Progenitor cell of endocrine pancreas (in vitro differentiated cells): ENCODE data around the gene HTR3A. TPM values are rescaled to one million over a fixed set of nuclear protein-coding genes. Genes with fewer than 3 reads are reported as not detected.

ENCODE experiments used
- DNase-seq: peaks from one replicate; pipeline ENCODE4 v3.0.0; 2021; ENCODE audit warnings: low spot score; ENCODE audit not compliant: unreplicated experiment
- H3K27ac Mint-ChIP-seq: 2 replicates; pipeline ENCODE4 v1.8.0; 2021; ENCODE audit warnings: mild to moderate bottlenecking, moderate library complexity, mixed read lengths
- H3K27me3 Mint-ChIP-seq: 2 replicates; pipeline ENCODE4 v1.8.0; 2021; ENCODE audit warnings: mixed read lengths
- H3K36me3 Mint-ChIP-seq: 2 replicates; pipeline ENCODE4 v1.8.0; 2022; ENCODE audit warnings: mixed read lengths; ENCODE audit not compliant: insufficient read depth
- H3K4me1 Mint-ChIP-seq: 2 replicates; pipeline ENCODE4 v1.8.0; 2021; ENCODE audit warnings: low read depth, mixed read lengths
- H3K4me3 Mint-ChIP-seq: 2 replicates; pipeline ENCODE4 v1.8.0; 2021; ENCODE audit warnings: low read depth, mild to moderate bottlenecking, moderate library complexity, mixed read lengths
- H3K9me3 Mint-ChIP-seq: 2 replicates; pipeline ENCODE4 v1.8.0; 2021; ENCODE audit warnings: low read depth, mixed read lengths
- CTCF ChIP-seq: fragments of 200-600 bp; sonication (generic); IDR thresholded peaks from one replicate; pipeline ENCODE4 v1.5.0; 2021; ENCODE audit warnings: antibody characterized with exemption, mild to moderate bottlenecking; ENCODE audit not compliant: unreplicated experiment
- total RNA-seq: library from RNA; stranded (reverse); gene quantifications from 2 replicates; pipeline ENCODE4 v1.2.1, GENCODE V29; 2021

HTR3A gene
- total RNA-seq, 1 donor from 2014 or later, result not detected

GRCh38 chr11:114017723-114018122, 42.8 kb downstream of the HTR3A start:
- no peak for DNase-seq
- H3K27me3 Mint-ChIP-seq, result peaks cover 9% of the 10 kb centered on the region
- H3K9me3 Mint-ChIP-seq, result no peaks in the 10 kb centered on the region
- TF ChIP-seq CTCF, result no peak
- no peak overlapping the region for H3K4me3 Mint-ChIP-seq
- H3K36me3 Mint-ChIP-seq, result no peaks in the 10 kb centered on the region
- H3K4me1 Mint-ChIP-seq, result no peaks in the 10 kb centered on the region
- no peak overlapping the region for H3K27ac Mint-ChIP-seq

GRCh38 chr11:114019046-114019445, 44.1 kb downstream of the HTR3A start:
- Mint-ChIP-seq H3K27me3 (peaks cover 8% of the 10 kb centered on the region), H3K9me3 (no peaks in the 10 kb centered on the region), H3K4me3 (no peak overlapping the region), H3K36me3 (no peaks in the 10 kb centered on the region), H3K27ac (no peak overlapping the region), H3K4me1 (no peaks in the 10 kb centered on the region)
- TF ChIP-seq CTCF, result no peak
- no peak for DNase-seq

- H3K9me3 Mint-ChIP-seq, result no peaks in the 10 kb centered on the region
- no peak overlapping the region for H3K4me3 Mint-ChIP-seq
- H3K27ac Mint-ChIP-seq, result no peak overlapping the region
- no peaks in the 10 kb centered on the region for H3K4me1 Mint-ChIP-seq
- TF ChIP-seq CTCF, result no peak
- H3K27me3 Mint-ChIP-seq, result peaks cover 8% of the 10 kb centered on the region
- no peak for DNase-seq
- no peaks in the 10 kb centered on the region for H3K36me3 Mint-ChIP-seq
These were observed 44.7 kb downstream of the HTR3A start for GRCh38 chr11:114019574-114019973.

- no peaks in the 10 kb centered on the region for H3K9me3 Mint-ChIP-seq
- H3K36me3 Mint-ChIP-seq, result no peaks in the 10 kb centered on the region
- no peaks in the 10 kb centered on the region for H3K4me1 Mint-ChIP-seq
- DNase-seq, result no peak
- H3K27ac Mint-ChIP-seq, result no peak overlapping the region
- no peak for TF ChIP-seq CTCF
- H3K4me3 Mint-ChIP-seq, result no peak overlapping the region
- H3K27me3 Mint-ChIP-seq, result peaks cover 36% of the 10 kb centered on the region
These were observed 50.5 kb downstream of the HTR3A start for GRCh38 chr11:114025329-114025907.

- Mint-ChIP-seq H3K27me3 (peaks cover 43% of the 10 kb centered on the region), H3K36me3 (no peaks in the 10 kb centered on the region), H3K4me3 (no peak overlapping the region), H3K9me3 (no peaks in the 10 kb centered on the region), H3K4me1 (no peaks in the 10 kb centered on the region), H3K27ac (no peak overlapping the region)
- DNase-seq, result no peak
- TF ChIP-seq CTCF, result peak; percentile 46
These were observed 51.4 kb downstream of the HTR3A start for GRCh38 chr11:114026355-114026754.
